Stomach (tissue), 9 donors: ENCODE data around the gene RNF181. TPM values are rescaled to one million over a fixed set of nuclear protein-coding genes. Genes with fewer than 3 reads are reported as not detected.
A peak's percentile ranks its signal among the peaks of the same experiment; 100 is the strongest.

ENCODE experiments used
- DNase-seq, 2 donors: peaks; one replicate each; pipeline versions ENCODE4 v3.0.0 to v3.0.0-alpha.2; 2013 to 2019
- H3K27ac ChIP-seq, 5 donors: fragments of 200-600 bp in 4 of 5; sonication (generic) in 4 of 5; one replicate each; pipeline ENCODE4 v1.5.1; 2013 to 2019; ENCODE audit warnings: mild to moderate bottlenecking in 1 of 5, moderate library complexity in 1 of 5
- H3K27me3 ChIP-seq, 3 donors: fragments of 200-600 bp; sonication (generic); one replicate each; pipeline ENCODE4 v1.5.1; 2017 to 2019; ENCODE audit warnings: mixed run types in 1 of 3
- H3K36me3 ChIP-seq, 4 donors: fragments of 200-600 bp; sonication (generic); 1 replicate in 3 of 4; 2 replicates in 1 of 4; pipeline ENCODE4 v1.5.1; 2016 to 2019
- H3K4me1 ChIP-seq, 4 donors: fragments of 200-600 bp; sonication (generic); one replicate each; pipeline ENCODE4 v1.5.1; 2016 to 2019
- H3K4me3 ChIP-seq, 4 donors: fragments of 200-600 bp; sonication (generic) in 3 of 4; one replicate each; pipeline ENCODE4 v1.5.1; 2016 to 2019; ENCODE audit warnings: mild to moderate bottlenecking in 1 of 4
- H3K9me3 ChIP-seq, 4 donors: fragments of 200-600 bp; sonication (generic); one replicate each; pipeline ENCODE4 v1.5.1; 2016 to 2019
- EP300 ChIP-seq: sonication (generic); formaldehyde crosslinking; IDR thresholded peaks from one replicate; pipeline ENCODE4 v1.6.1; 2017; ENCODE audit warnings: antibody characterized with exemption
- POLR2A ChIP-seq, 4 donors: fragments of 450-650 bp; IDR thresholded peaks; one replicate each; pipeline ENCODE4 v1.6.1; 2016; ENCODE audit warnings: antibody characterized with exemption in 4 of 4, control low read depth in 2 of 4, mild to moderate bottlenecking in 1 of 4, moderate library complexity in 1 of 4
- POLR2AphosphoS5 ChIP-seq, 3 donors: sonication (generic); formaldehyde crosslinking; IDR thresholded peaks; one replicate each; pipeline ENCODE4 v1.6.1; 2016; ENCODE audit warnings: antibody characterized with exemption in 3 of 3
- WGBS, 5 donors: extraction: QIAGEN DNeasy Blood & Tissue Kit in 3 of 5; methylation state at CpG; one replicate each; pipeline versions ENCODE4 v1.1.5 to v1.1.7; 2013 to 2018; 5-methylcytosine and 5-hydroxymethylcytosine counted together
- intact Hi-C: fragments of 100-400 bp; cut with DNase I; formaldehyde crosslinking; loops from one replicate; pipeline ENCODE4 v1.15.1; 2023; ENCODE audit warnings: low total_unique reads
- polyA plus RNA-seq, 3 donors: library from polyadenylated mRNA; stranded (reverse); fragments of 200-250 nt; gene quantifications; one replicate each; pipeline ENCODE4 v1.2.3, GENCODE V29; 2013
- total RNA-seq, 5 donors: library from RNA; depleted of rRNA; stranded (reverse); fragments of >200 nt; gene quantifications; one replicate each; pipeline versions ENCODE4 v1.1.0 to v1.2.3, GENCODE V29; 2014 to 2016
- TF ChIP-seq, protein P1 (sequence below), 7 experiments: fragments of 450-650 bp in 4 of 7; fragments of 200-600 bp in 3 of 7; sonication (generic) in 3 of 7; IDR thresholded peaks; one replicate each; pipeline ENCODE4 v1.5.1; 2016 to 2019; ENCODE audit warnings: antibody characterized with exemption in 7 of 7, control low read depth in 2 of 7, mild to moderate bottlenecking in 1 of 7
- donor health status: healthy with polysubstance abuse.
- donor health status: Bipolar disorder and iron deficiency.
- donor health status: healthy.

RNF181 gene
- total and polyA plus RNA-seq, 8 donors, result 11.3 to 272 (median 143) TPM; not detected in 1

DNA sequence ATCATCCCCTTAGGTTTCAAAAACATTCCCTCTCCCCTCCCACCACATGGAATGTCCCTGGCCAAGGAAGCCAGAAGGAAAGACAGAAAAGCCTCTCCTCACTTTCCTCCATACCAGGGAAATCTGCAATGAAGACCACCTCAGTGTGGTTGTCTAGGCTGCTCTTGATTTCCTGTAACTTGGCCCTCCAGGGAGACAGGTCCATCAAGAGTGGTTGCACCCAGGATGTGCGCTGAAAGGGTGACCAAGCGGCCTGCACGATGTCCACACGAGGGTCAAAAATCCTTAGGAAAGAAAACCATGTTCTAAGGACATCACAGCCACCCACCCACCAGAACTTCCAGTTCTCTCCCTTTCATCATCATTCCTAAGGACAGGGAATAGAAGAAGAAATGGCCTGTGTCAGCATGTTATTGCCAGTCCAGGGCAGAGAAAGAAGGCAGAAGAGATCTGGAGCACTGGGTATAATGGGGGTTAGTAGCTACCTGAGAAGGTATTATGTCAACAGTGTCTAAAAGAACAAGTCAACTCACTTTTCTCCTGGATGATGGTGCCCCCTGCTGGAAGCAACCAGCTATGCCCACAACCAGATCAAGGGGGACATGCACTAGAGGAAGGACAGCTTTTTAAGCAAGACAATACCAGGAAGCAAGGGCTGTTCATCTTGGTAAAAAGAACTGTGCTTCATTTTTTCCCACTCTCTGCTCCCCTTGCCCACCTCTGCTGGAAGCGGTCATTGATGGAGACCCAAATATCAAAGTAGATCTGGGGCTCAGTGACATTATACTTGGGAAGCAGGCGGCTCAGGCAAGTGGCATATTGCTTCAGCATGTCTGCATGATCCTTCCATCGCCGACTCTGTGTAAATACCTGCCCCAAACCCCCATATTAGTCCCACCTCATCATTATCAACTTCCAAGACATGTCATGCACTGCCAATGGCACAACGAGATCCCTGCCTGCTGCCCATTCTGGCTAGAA, 43.6 kb upstream of the RNF181 start:
- Histone ChIP-seq H3K4me3 (no peak overlapping the region), H3K27me3 (no peaks in the 10 kb centered on the region), H3K4me1 (peaks cover 7 to 50% (median 22%) of the 10 kb centered on the region in 4 donors), H3K27ac (peak overlapping the region in 3 of 5 donors; percentile 30 to 99 (median 51)), H3K9me3 (no peaks in the 10 kb centered on the region), H3K36me3 (peaks cover 31 to 94% (median 85%) of the 10 kb centered on the region in 4 donors)
- 57 to 73% (median 59%) methylated on average over 9 of the region's 9 CpGs for WGBS, 5 donors
- no peak for TF ChIP-seq EP300
- TF ChIP-seq POLR2A (IDR thresholded peaks at IDR 0.05), result no peak
- TF ChIP-seq, protein P1, sequence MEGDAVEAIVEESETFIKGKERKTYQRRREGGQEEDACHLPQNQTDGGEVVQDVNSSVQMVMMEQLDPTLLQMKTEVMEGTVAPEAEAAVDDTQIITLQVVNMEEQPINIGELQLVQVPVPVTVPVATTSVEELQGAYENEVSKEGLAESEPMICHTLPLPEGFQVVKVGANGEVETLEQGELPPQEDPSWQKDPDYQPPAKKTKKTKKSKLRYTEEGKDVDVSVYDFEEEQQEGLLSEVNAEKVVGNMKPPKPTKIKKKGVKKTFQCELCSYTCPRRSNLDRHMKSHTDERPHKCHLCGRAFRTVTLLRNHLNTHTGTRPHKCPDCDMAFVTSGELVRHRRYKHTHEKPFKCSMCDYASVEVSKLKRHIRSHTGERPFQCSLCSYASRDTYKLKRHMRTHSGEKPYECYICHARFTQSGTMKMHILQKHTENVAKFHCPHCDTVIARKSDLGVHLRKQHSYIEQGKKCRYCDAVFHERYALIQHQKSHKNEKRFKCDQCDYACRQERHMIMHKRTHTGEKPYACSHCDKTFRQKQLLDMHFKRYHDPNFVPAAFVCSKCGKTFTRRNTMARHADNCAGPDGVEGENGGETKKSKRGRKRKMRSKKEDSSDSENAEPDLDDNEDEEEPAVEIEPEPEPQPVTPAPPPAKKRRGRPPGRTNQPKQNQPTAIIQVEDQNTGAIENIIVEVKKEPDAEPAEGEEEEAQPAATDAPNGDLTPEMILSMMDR (IDR thresholded peaks at IDR 0.05), result peak in 6 of 7 experiments; percentile 54 to 99 (median 88)
- TF ChIP-seq POLR2AphosphoS5 (IDR thresholded peaks at IDR 0.05), result peak in 1 of 3 donors; percentile 85
- intact Hi-C loops, result loop anchor here (2.0 kb wide), 1 partner anchor 131 kb away; no protein-coding TSS in a partner anchor
- peak; percentile 90 to 93 for DNase-seq

DNA sequence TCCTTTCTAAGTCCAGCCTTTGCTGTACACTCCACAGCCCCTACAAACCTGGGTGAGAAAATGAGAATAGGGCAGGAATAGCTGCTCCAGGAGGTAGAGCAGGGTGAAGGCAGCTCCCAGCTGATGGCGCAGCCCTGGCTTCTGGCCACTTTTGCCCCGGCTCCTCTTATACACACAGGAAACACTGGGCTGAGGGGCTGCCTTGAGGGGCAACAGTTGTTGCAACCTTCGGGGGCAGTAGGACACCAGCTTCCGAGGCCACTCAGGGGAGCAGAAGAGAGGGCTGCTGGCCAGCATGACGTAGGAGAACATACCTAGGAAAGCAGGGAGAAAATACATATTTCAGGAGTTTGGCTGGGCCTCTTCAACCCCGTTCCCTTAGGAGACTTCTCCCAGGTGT, 42.4 kb upstream of the RNF181 start:
- H3K4me1 ChIP-seq, result peaks cover 7 to 43% (median 21%) of the 10 kb centered on the region in 4 donors
- intact Hi-C loops, result loop anchor here (2.0 kb wide), 1 partner anchor 132 kb away; no protein-coding TSS in a partner anchor
- H3K36me3 ChIP-seq, result peaks cover 31 to 96% (median 90%) of the 10 kb centered on the region in 4 donors
- 74 to 88% (median 86%) methylated on average over 6 of the region's 6 CpGs for WGBS, 5 donors
- H3K9me3 ChIP-seq, result no peaks in the 10 kb centered on the region
- DNase-seq, result no peak
- H3K27ac ChIP-seq, result no peak overlapping the region
- H3K27me3 ChIP-seq, result no peaks in the 10 kb centered on the region
- TF ChIP-seq, protein P1 (IDR thresholded peaks at IDR 0.05), result no peak
- TF ChIP-seq EP300 (no peak), POLR2A (IDR thresholded peaks at IDR 0.05) (no peak), POLR2AphosphoS5 (IDR thresholded peaks at IDR 0.05) (no peak)
- no peak overlapping the region for H3K4me3 ChIP-seq

DNA sequence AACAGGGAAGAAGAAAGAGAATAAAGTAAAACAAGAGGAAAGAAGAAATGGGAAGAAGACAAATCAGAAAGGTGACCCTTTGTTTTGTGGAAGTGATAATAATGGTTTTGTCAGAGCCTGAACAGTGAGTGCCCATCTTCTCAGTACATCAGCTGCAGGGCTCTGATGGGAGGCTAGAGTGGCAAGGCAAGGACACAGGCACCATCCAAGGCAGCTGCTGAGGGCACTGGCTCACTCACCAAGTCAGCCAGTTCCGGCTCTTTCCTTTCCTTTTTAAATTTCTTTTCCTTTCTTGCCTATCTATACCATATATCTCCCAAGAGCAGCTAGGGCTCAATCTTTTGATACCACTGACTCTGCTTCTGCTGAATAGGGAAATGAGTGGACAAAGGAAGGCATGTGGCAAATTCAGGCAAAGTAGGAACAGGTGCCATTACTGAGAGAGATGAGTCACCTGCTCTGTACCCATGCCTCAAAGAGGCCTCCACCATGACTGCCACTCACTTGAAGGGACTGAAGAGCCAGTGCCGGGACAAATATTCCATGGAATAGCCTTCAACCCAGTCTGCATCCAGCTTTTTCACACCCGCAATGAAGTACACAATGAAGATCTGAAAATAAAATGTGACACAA, 40.4 kb upstream of the RNF181 start:
- no peaks in the 10 kb centered on the region for H3K9me3 ChIP-seq
- H3K4me3 ChIP-seq, result no peak overlapping the region
- TF ChIP-seq POLR2A (IDR thresholded peaks at IDR 0.05) (no peak), POLR2AphosphoS5 (IDR thresholded peaks at IDR 0.05) (no peak), EP300 (no peak)
- TF ChIP-seq, protein P1 (IDR thresholded peaks at IDR 0.05), result no peak
- DNase-seq, result no peak
- peaks cover 14 to 39% (median 25%) of the 10 kb centered on the region in 4 donors for H3K4me1 ChIP-seq
- 92 to 98% (median 93%) methylated on average over 3 of the region's 3 CpGs for WGBS, 5 donors
- no peak overlapping the region for H3K27ac ChIP-seq
- no peaks in the 10 kb centered on the region for H3K27me3 ChIP-seq
- H3K36me3 ChIP-seq, result peaks cover 37 to 91% (median 88%) of the 10 kb centered on the region in 4 donors
- intact Hi-C loops, result no loop called here

DNA sequence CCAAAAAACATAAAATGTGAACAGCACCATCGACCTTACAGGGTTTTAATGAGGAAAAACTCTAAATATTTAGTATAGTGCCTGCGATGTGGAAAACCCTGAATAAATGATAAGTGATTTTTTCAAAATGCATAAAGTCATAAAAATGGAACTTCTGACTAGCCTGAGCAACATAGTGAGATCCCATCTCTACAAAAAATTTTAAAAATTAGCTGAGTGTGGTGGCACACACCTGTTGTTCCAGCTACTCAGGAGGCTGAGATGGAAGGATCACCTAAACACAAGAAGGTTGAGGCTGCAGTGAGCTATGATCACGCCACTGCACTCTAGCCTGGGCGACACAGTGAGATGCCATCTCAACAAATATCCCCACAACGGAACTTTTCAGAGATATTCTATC, 38.4 kb upstream of the RNF181 start:
- no peaks in the 10 kb centered on the region for H3K9me3 ChIP-seq
- no peak overlapping the region for H3K27ac ChIP-seq
- H3K4me3 ChIP-seq, result no peak overlapping the region
- peaks cover 21 to 70% (median 70%) of the 10 kb centered on the region in 4 donors for H3K36me3 ChIP-seq
- peaks cover 14 to 37% (median 26%) of the 10 kb centered on the region in 4 donors for H3K4me1 ChIP-seq
- TF ChIP-seq EP300 (no peak), POLR2A (IDR thresholded peaks at IDR 0.05) (no peak), POLR2AphosphoS5 (IDR thresholded peaks at IDR 0.05) (no peak)
- TF ChIP-seq, protein P1 (IDR thresholded peaks at IDR 0.05), result no peak
- WGBS, 5 donors, result 91 to 95% (median 94%) methylated on average over 5 of the region's 5 CpGs
- no peak for DNase-seq
- no peaks in the 10 kb centered on the region for H3K27me3 ChIP-seq
- intact Hi-C loops, result no loop called here
